Ishikawa (cell line): ENCODE results near the gene CACNA1G.

Experiments
- CEBPB ChIP-seq: IDR thresholded peaks from 2 replicates; pipeline ENCODE4 v1.6.1; 2012
- CREB1 ChIP-seq: IDR thresholded peaks from 2 replicates; pipeline ENCODE4 v1.6.1; 2012; ENCODE audit warnings: low read depth
- EGR1 ChIP-seq: IDR thresholded peaks from 2 replicates; pipeline ENCODE4 v1.6.1; 2012
- EP300 ChIP-seq: IDR thresholded peaks from 2 replicates; pipeline ENCODE4 v1.6.1; 2012; ENCODE audit warnings: borderline replicate concordance
- FOXM1 ChIP-seq: IDR thresholded peaks from 2 replicates; pipeline ENCODE4 v1.6.1; 2012; ENCODE audit warnings: low read depth, borderline replicate concordance
- MAX ChIP-seq: IDR thresholded peaks from 2 replicates; pipeline ENCODE4 v1.6.1; 2012
- NFIC ChIP-seq: IDR thresholded peaks from 2 replicates; pipeline ENCODE4 v1.6.1; 2012
- RAD21 ChIP-seq: IDR thresholded peaks from 2 replicates; pipeline ENCODE4 v1.6.1; 2012; ENCODE audit warnings: low read depth
- TAF1 ChIP-seq: IDR thresholded peaks from 2 replicates; pipeline ENCODE4 v1.6.1; 2012; ENCODE audit warnings: low read depth, mild to moderate bottlenecking
- TEAD4 ChIP-seq: IDR thresholded peaks from 2 replicates; pipeline ENCODE4 v1.6.1; 2012
- USF1 ChIP-seq: IDR thresholded peaks from 2 replicates; pipeline ENCODE4 v1.6.1; 2012
- YY1 ChIP-seq: IDR thresholded peaks from 2 replicates; pipeline ENCODE4 v1.6.1; 2012; ENCODE audit warnings: low read depth
- ZBTB7A ChIP-seq: IDR thresholded peaks from 2 replicates; pipeline ENCODE4 v1.6.1; 2012; ENCODE audit warnings: low read depth

GRCh38 chr17:50598487-50598886, 38.0 kb downstream of the CACNA1G start:
- TF ChIP-seq MAX (no peak), CEBPB (no peak), CREB1 (no peak), TAF1 (no peak), NFIC (no peak), EP300 (no peak), RAD21 (no peak), YY1 (no peak), FOXM1 (no peak), EGR1 (no peak), USF1 (no peak), ZBTB7A (no peak), TEAD4 (no peak)
